ENCODE data around the gene TMBIM1.

Gene TMBIM1

GRCh38 chr2:218296200-218296599 is 3.9 kb upstream of the TMBIM1 start:
- H3K27me3 ChIP-seq (ENCODE audit: insufficient read depth, poor library complexity, severe bottlenecking) = no peaks in the 10 kb centered on the region
- TF ChIP-seq SPI1 (IDR thresholded peaks at IDR 0.05; ENCODE audit: borderline replicate concordance, low read depth) (no peak), CTCF (IDR thresholded peaks at IDR 0.05; ENCODE audit: insufficient read depth, low read length) (no peak), GABPA (IDR thresholded peaks at IDR 0.05; ENCODE audit: low read depth) (no peak), POLR2AphosphoS5 (IDR thresholded peaks at IDR 0.05; ENCODE audit: low read depth) (no peak)
- TF ChIP-seq, protein P1, sequence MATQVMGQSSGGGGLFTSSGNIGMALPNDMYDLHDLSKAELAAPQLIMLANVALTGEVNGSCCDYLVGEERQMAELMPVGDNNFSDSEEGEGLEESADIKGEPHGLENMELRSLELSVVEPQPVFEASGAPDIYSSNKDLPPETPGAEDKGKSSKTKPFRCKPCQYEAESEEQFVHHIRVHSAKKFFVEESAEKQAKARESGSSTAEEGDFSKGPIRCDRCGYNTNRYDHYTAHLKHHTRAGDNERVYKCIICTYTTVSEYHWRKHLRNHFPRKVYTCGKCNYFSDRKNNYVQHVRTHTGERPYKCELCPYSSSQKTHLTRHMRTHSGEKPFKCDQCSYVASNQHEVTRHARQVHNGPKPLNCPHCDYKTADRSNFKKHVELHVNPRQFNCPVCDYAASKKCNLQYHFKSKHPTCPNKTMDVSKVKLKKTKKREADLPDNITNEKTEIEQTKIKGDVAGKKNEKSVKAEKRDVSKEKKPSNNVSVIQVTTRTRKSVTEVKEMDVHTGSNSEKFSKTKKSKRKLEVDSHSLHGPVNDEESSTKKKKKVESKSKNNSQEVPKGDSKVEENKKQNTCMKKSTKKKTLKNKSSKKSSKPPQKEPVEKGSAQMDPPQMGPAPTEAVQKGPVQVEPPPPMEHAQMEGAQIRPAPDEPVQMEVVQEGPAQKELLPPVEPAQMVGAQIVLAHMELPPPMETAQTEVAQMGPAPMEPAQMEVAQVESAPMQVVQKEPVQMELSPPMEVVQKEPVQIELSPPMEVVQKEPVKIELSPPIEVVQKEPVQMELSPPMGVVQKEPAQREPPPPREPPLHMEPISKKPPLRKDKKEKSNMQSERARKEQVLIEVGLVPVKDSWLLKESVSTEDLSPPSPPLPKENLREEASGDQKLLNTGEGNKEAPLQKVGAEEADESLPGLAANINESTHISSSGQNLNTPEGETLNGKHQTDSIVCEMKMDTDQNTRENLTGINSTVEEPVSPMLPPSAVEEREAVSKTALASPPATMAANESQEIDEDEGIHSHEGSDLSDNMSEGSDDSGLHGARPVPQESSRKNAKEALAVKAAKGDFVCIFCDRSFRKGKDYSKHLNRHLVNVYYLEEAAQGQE (IDR thresholded peaks at IDR 0.05; ENCODE audit: insufficient replicate concordance, low read depth) = no peak
- H3K4me3 ChIP-seq (replicated peaks; ENCODE audit: insufficient read depth, low read length) = no peak overlapping the region
- H3K27ac ChIP-seq (replicated peaks) = no peak overlapping the region
- no peak for DNase-seq (ENCODE audit: low read depth in 1 of 2, low spot score in 1 of 2)

- H3K27ac ChIP-seq (replicated peaks) = no peak overlapping the region
- no peak overlapping the region for H3K4me3 ChIP-seq (replicated peaks; ENCODE audit: insufficient read depth, low read length)
- TF ChIP-seq POLR2AphosphoS5 (IDR thresholded peaks at IDR 0.05; ENCODE audit: low read depth) = no peak
- TF ChIP-seq, protein P1 (IDR thresholded peaks at IDR 0.05; ENCODE audit: insufficient replicate concordance, low read depth) = no peak
- no peak for TF ChIP-seq CTCF (IDR thresholded peaks at IDR 0.05; ENCODE audit: insufficient read depth, low read length)
- DNase-seq (ENCODE audit: low read depth in 1 of 2, low spot score in 1 of 2) = no peak
- H3K27me3 ChIP-seq (ENCODE audit: insufficient read depth, poor library complexity, severe bottlenecking) = no peaks in the 10 kb centered on the region
Observed at GRCh38 chr2:218295029-218295428, 2.7 kb upstream of the TMBIM1 start.

GRCh38 chr2:218294430-218295022 is 2.2 kb upstream of the TMBIM1 start:
- H3K4me3 ChIP-seq (replicated peaks; ENCODE audit: insufficient read depth, low read length) = no peak overlapping the region
- H3K27ac ChIP-seq (replicated peaks) = no peak overlapping the region
- DNase-seq (ENCODE audit: low read depth in 1 of 2, low spot score in 1 of 2) = no peak
- H3K27me3 ChIP-seq (ENCODE audit: insufficient read depth, poor library complexity, severe bottlenecking) = no peaks in the 10 kb centered on the region
- TF ChIP-seq CTCF (IDR thresholded peaks at IDR 0.05; ENCODE audit: insufficient read depth, low read length) = no peak

GRCh38 chr2:218293715-218294429 is 1.6 kb upstream of the TMBIM1 start:
- Histone ChIP-seq H3K27ac (replicated peaks) (no peak overlapping the region), H3K27me3 (ENCODE audit: insufficient read depth, poor library complexity, severe bottlenecking) (no peaks in the 10 kb centered on the region), H3K4me3 (replicated peaks; ENCODE audit: insufficient read depth, low read length) (no peak overlapping the region)
- TF ChIP-seq CTCF (IDR thresholded peaks at IDR 0.05; ENCODE audit: insufficient read depth, low read length) (no peak), POLR2AphosphoS5 (IDR thresholded peaks at IDR 0.05; ENCODE audit: low read depth) (no peak), SPI1 (IDR thresholded peaks at IDR 0.05; ENCODE audit: borderline replicate concordance, low read depth) (peak; percentile 23; the same call in 1 of the 2 replicates)
- DNase-seq (ENCODE audit: low read depth in 1 of 2, low spot score in 1 of 2) = peak in 1 of 2 experiments; percentile 55

Data from HL-60 (cell line).